Ammon's horn (tissue), 1 donor: ENCODE data around the gene GJD3.
A peak's percentile ranks its signal among the peaks of the same experiment; 100 is the strongest.

Source experiments
- DNase-seq: peaks from one replicate; pipeline ENCODE4 v3.0.0-alpha.2; 2016; ENCODE audit warnings: low spot score

GJD3 gene

GRCh38 chr17:40322358-40323315 lies 41.9 kb downstream of the GJD3 start:
- peak; percentile 73 for DNase-seq

GRCh38 chr17:40321961-40322357 lies 42.6 kb downstream of the GJD3 start:
- no peak for DNase-seq

- DNase-seq = no peak
Observed at GRCh38 chr17:40321524-40321929, 43.0 kb downstream of the GJD3 start.

- DNase-seq = no peak
Observed at GRCh38 chr17:40320756-40321523, 43.6 kb downstream of the GJD3 start.

GRCh38 chr17:40319651-40320540 lies 44.6 kb downstream of the GJD3 start:
- DNase-seq = no peak

GRCh38 chr17:40318830-40319391 lies 45.6 kb downstream of the GJD3 start:
- DNase-seq = no peak

- DNase-seq = peak; percentile 97
Observed at GRCh38 chr17:40317880-40318829, 46.4 kb downstream of the GJD3 start.

GRCh38 chr17:40317345-40317873 lies 47.1 kb downstream of the GJD3 start:
- no peak for DNase-seq

GRCh38 chr17:40316571-40317344 lies 47.8 kb downstream of the GJD3 start:
- no peak for DNase-seq

GRCh38 chr17:40315678-40316570 lies 48.6 kb downstream of the GJD3 start:
- DNase-seq = no peak

GRCh38 chr17:40315206-40315605 lies 49.3 kb downstream of the GJD3 start:
- DNase-seq = no peak

GRCh38 chr17:40314584-40314956 lies 50.0 kb downstream of the GJD3 start:
- peak; percentile 54 for DNase-seq

- DNase-seq = no peak
Observed at GRCh38 chr17:40313668-40314583, 50.6 kb downstream of the GJD3 start.
